ENCODE results near the gene DOCK8.

DNA sequence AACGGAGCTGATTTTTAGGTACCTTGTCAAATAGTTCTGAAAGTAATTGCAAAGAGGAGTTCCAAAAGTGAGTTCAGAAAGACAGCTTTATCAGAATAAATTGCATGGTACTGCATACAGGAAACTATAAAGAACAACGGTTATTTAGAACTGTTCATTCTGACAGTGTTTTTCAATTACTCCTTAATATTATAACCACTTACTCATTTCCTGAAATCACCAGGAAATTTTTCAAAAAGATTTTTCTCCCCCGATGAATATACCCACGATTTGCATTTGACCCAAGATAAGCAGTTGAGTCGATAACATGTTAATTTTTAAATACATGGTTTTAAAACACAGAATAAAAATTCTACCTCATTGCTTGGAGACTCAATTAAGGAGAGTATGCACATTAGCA lies 9.4 kb downstream of the DOCK8 start:
- TF ChIP-seq, protein P1, sequence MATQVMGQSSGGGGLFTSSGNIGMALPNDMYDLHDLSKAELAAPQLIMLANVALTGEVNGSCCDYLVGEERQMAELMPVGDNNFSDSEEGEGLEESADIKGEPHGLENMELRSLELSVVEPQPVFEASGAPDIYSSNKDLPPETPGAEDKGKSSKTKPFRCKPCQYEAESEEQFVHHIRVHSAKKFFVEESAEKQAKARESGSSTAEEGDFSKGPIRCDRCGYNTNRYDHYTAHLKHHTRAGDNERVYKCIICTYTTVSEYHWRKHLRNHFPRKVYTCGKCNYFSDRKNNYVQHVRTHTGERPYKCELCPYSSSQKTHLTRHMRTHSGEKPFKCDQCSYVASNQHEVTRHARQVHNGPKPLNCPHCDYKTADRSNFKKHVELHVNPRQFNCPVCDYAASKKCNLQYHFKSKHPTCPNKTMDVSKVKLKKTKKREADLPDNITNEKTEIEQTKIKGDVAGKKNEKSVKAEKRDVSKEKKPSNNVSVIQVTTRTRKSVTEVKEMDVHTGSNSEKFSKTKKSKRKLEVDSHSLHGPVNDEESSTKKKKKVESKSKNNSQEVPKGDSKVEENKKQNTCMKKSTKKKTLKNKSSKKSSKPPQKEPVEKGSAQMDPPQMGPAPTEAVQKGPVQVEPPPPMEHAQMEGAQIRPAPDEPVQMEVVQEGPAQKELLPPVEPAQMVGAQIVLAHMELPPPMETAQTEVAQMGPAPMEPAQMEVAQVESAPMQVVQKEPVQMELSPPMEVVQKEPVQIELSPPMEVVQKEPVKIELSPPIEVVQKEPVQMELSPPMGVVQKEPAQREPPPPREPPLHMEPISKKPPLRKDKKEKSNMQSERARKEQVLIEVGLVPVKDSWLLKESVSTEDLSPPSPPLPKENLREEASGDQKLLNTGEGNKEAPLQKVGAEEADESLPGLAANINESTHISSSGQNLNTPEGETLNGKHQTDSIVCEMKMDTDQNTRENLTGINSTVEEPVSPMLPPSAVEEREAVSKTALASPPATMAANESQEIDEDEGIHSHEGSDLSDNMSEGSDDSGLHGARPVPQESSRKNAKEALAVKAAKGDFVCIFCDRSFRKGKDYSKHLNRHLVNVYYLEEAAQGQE (IDR thresholded peaks at IDR 0.05; ENCODE audit: low read depth, low read length): no peak
- TF ChIP-seq, protein P2, sequence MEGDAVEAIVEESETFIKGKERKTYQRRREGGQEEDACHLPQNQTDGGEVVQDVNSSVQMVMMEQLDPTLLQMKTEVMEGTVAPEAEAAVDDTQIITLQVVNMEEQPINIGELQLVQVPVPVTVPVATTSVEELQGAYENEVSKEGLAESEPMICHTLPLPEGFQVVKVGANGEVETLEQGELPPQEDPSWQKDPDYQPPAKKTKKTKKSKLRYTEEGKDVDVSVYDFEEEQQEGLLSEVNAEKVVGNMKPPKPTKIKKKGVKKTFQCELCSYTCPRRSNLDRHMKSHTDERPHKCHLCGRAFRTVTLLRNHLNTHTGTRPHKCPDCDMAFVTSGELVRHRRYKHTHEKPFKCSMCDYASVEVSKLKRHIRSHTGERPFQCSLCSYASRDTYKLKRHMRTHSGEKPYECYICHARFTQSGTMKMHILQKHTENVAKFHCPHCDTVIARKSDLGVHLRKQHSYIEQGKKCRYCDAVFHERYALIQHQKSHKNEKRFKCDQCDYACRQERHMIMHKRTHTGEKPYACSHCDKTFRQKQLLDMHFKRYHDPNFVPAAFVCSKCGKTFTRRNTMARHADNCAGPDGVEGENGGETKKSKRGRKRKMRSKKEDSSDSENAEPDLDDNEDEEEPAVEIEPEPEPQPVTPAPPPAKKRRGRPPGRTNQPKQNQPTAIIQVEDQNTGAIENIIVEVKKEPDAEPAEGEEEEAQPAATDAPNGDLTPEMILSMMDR (IDR thresholded peaks at IDR 0.05 in 2 of 3, conservative IDR thresholded peaks at IDR 0.05 in 1 of 3; ENCODE audit: control insufficient read depth in 2 of 3, extremely low read depth in 1 of 3, insufficient read depth in 1 of 3, low read depth in 3 of 3, low read length in 3 of 3): no peak
- TF ChIP-seq SUZ12 (IDR thresholded peaks at IDR 0.05; ENCODE audit: unreplicated experiment): no peak
- no peak for TF ChIP-seq TCF12 (IDR thresholded peaks at IDR 0.05; ENCODE audit: low read depth, low read length)
- no peak for TF ChIP-seq PML (IDR thresholded peaks at IDR 0.05; ENCODE audit: low read length)
- TF ChIP-seq CEBPB (IDR thresholded peaks at IDR 0.05; ENCODE audit: borderline replicate concordance in 1 of 2, low read depth in 2 of 2, low read length in 2 of 2): no peak
- TF ChIP-seq, protein P3, sequence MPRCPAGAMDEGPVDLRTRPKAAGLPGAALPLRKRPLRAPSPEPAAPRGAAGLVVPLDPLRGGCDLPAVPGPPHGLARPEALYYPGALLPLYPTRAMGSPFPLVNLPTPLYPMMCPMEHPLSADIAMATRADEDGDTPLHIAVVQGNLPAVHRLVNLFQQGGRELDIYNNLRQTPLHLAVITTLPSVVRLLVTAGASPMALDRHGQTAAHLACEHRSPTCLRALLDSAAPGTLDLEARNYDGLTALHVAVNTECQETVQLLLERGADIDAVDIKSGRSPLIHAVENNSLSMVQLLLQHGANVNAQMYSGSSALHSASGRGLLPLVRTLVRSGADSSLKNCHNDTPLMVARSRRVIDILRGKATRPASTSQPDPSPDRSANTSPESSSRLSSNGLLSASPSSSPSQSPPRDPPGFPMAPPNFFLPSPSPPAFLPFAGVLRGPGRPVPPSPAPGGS (IDR thresholded peaks at IDR 0.05; ENCODE audit: borderline replicate concordance, insufficient read depth, low read depth, low read length, poor library complexity, severe bottlenecking): no peak
- no peak for TF ChIP-seq NFYB (IDR thresholded peaks at IDR 0.05; ENCODE audit: insufficient read depth, low read depth, low read length)
- no peak for TF ChIP-seq BRCA1 (IDR thresholded peaks at IDR 0.05; ENCODE audit: low read depth, low read length)
- TF ChIP-seq ZZZ3 (IDR thresholded peaks at IDR 0.05; ENCODE audit: control insufficient read depth, insufficient read length, low read depth): no peak
- no peak for TF ChIP-seq JUND (IDR thresholded peaks at IDR 0.05; ENCODE audit: low read depth, low read length)
- TF ChIP-seq SRF (IDR thresholded peaks at IDR 0.05; ENCODE audit: low read depth in 2 of 2, low read length in 2 of 2): no peak
- no peak for TF ChIP-seq SMARCA5 (IDR thresholded peaks at IDR 0.05)

All from GM12878 (cell line).